GM19351 (cell line): ENCODE data around the gene KDM4C.
"Not testable (repeated sequence)": the region's sequence is repeated elsewhere in the genome, so short reads cannot be mapped to it uniquely, and the experiment has no call there.

Source experiments
- ATAC-seq: cut with Tn5 transposase; IDR thresholded peaks from one replicate; pipeline ENCODE4 v1.9.1; 2021; ENCODE audit warnings: mild to moderate bottlenecking, moderate library complexity; ENCODE audit not compliant: unreplicated experiment

KDM4C gene

DNA sequence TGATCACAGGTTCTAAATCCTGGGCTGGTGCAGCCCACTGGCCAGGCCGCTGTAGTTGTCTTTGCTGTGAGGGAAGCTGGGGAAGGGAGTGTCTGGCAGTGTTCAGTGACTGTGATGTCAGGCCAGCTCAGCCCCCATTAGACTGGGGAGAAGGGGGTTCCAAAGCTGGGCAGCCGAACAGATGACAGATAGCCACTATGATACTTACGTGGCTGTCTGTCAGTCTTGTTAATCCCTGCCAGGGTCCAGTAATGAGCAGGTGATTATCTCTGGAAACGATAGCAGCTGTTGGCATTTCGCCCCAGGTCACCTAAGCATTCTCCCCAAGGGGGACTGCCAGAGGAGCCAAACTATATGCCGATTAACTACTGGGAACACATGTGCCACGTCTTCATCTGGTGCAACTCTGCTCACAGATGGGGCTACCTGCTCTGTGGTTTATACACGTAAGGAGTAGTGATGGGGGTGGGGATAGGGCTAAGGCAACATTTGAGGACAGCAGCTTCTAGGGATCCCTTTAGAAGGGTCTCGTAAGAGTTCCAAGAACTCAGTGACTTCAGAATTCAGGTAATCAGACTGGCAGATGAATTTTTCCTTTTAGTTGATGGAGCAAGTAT, 396.3 kb downstream of the KDM4C start:
- no peak for ATAC-seq

DNA sequence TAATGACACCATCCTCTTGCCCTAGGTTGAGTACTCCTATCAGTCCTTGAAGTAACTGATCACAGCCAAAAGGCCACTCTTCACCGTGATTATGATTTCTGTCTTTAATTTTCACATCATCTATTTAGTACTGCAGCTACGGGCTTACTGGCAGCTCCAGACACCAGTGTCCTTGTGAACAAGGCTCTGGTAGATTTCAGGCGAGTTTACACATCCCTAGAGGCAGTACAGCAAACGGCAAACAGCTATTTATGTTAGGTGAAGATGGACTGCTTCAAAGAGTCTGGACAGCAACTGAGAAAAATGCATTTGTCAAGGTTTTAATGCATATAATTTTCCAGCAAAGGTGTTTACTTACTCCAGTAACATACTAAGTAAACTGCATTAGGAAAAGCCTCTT, 396.9 kb downstream of the KDM4C start:
- no peak for ATAC-seq

DNA sequence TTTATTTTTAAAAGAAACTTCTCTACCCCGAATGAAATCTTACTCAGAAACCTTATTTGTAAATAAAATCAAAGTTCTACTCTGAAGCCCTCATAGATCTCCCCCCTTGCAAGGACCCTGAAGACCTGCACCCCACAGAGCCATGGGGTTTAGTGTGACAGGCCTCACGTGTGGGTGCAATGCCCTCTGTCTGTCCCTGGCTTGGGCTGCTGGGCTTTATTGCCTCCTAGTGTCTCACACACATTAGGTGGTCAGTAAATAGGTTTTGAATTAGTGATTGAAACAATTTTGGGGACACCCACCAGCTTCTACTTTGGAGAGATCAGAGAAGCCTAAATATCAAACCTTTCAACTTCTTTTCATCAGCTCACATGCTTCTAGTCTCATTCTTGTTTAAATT, 403.7 kb downstream of the KDM4C start:
- ATAC-seq, result no peak

DNA sequence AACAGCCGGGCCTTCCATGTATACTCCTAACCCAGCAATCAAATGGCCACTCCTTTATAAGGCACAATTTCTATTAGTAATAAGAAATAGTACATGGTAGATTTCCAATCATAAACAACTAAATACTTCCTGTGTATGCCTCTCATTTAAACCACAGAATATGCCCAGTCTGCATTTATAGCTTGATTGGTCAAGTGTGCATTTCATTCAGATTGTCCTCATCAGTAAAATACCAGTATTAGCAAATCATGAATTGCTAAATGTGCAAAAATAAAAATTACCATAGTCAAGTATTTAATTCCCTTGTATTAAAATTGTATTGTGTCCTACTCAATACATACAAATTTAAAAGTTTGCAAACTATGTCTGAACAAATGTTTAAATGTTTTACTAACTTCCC, 406.2 kb downstream of the KDM4C start:
- no peak for ATAC-seq

DNA sequence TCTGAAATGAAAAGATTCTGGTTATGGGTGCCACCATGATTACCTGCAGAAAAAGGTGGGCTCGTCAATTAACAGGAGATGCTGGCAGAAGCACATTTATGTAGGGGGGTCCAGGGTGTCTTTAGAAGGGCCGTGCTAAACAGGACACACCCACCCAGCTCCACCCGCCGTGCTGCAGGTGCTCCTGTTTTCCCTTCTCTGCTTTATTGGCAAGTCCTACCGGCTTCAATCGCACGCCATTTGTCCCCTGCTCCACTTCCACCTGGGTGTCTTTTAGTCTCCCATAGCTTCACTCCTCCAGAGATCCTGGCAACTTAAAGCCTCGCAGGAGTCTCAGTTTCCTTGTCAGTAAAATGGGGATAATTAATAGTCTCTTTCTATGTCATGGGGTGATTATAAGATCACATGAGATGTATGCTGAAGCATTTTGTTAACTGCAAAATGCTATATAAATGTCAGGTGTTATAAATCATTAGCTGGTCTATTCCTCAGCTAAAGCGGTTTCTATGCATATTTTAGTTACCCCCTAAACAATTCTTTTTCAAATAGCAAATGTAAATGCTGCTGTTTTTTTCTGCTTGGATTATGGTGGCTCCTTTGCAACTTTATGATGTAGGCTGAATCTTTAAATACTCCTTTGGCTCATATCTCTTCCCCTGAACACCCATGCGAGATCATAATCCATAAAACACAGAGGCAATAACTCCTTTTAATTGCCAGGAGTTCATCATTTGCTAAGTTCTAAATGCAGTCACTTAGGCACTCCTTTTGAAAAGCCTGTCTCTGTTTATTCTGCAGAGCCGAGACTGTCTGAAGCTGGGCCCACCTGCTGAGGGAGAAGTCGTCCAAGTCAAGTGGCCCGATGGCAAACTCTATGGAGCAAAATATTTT, 406.9 kb downstream of the KDM4C start:
- ATAC-seq, result no peak

DNA sequence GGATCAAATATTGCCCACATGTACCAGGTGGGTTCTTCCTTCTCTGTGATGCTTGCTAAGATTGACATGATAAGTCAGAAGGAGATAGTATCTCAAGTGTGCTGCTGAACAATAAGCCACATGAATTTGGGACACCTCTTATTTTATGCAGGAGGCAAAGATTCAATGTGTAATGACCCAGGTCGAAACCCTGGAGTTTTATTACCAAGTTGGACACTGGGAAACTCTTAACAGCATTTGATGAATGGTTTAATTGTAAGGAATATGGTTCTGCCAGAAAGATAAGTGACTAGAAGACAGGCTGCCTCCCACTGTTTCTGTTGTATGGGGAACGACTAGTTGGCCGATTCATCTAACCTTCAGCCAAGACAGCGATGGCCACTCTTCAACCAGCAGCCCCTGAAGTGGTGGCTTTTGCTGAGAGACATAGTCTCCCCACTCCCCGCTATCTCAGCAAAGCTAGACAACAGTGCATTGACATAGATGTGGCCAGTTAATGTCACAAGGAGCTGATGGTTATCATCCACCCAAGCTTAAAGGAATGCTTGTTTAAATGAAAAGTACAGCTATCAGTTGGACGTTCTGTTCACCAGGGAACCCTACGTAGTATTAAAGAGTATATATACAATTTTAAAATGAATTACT, 407.7 kb downstream of the KDM4C start:
- no peak for ATAC-seq

DNA sequence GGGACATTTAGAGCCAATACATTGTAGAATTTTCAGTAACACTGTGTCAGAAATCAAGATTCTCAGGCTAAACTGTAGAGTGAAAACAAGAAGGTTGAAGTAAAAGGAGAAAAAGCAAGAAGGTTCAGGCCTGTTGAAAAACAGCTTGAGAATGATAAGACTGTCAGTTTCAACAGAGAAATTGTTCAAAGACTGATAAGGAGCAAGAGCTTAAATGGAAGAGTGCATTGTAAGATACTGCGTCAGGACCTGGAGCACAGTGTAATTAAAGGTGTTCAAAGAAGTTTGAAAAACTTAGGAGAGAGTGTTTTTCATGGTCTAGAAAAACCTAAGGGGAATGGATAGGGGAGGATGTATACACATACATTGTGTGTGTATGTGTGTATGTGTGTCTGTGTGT, 408.3 kb downstream of the KDM4C start:
- ATAC-seq, result no peak

DNA sequence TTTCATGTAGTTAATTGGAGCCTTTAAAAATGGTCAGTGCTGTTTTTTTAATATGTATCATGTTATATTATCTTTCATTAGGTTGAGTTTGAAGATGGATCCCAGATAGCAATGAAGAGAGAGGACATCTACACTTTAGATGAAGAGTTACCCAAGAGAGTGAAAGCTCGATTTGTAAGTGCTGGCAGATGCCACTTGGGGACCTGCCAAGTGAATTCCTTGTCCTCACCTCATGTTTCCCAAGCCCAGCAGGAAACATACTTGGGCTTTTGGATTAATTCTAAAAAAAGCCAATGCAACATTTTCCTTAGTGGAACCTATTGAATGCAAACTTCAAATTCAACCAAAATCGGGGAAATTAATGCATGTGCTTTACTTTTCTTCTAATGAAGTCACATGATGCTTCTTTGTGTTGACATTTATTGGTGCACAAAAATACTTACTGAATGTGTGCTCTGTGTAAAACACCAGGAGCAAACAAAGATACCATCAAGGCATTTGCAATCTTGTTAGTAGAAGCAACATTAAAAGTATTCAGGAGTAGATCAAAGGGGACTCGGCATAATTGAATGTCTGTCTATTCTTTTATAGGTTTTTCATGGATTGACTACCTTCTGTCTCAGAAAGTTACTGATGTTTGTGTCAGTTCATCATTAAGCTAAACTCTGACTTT, 412.1 kb downstream of the KDM4C start:
- ATAC-seq, result no peak

DNA sequence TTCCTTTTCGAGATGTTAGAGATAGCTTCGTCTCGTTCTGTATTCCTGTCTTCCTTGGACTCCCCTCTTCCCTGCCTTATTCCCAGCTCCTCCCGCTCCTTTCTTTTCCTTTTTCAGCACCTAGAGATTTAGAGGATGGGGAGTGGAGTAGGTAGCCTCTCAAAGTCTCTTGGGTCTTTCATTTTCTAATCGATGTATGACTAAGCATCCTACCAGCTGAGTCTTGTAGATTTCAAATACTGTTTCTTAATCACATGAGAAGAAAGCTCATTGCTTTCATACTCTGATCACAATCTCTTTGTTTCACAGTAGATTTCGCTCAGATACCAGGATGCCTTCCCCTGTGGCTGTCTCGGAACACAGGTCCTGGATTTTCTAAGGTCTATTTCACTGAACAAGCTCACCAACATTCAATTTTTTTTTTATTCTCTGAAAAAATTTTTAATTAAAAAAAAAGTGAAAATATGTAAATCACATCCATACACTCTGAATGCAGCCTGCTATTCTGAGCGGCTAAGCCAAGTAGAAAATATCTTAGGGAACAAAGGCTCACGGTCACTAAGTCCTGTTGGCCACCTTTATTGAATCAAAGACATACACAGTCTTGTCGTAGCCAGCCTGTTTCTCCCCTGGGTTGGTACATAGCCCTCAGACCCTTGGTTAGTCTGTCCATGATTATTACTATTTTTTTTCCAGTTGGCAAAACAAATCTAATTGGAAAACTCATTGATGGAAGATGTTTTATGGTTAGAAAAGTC, 413.8 kb downstream of the KDM4C start:
- ATAC-seq, result no peak

DNA sequence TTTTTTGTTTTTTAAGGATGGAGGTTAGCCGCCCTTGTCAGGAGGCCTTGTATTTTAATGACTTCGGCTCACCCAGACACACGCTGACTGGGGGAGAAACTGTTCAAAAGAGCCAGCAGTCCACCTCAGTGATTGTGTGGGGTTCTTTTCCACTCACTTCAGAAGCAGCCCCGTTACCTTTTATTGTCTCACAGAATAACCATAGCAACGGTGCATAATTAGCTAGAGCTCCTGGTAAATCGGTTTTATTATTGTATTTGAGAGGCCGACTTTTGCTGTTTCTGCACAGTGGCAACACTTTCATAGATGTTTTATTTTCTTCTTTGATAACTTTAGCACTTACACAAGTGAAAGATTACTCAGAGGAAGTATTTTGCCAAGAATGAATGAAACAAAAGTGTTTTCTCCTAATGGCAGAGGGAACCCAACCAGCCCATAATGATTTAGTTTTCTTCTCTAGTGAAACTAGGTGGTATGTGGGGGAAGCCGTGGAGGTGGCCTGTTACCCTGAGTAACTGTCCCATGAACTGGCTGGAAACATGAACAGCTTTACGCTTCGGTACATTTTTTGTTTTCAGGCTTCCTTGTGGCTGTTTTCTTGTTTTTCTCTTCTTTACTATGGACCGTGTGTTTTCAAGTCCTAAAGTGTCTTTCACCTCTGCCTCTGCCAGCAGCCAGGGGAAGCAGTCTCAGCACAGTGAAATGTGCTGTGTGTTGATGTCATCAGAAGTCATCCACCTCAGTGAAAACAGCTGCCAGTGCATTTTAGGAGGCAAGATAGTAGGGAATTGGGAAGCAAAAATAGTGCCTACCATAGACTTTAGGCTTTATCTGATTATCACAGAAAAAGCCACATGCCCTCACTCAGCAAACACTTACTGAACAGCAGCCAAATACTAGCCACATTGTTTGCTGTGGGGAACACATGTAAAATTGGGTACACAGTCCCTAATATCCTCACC, 414.7 kb downstream of the KDM4C start:
- ATAC-seq, result no peak

DNA sequence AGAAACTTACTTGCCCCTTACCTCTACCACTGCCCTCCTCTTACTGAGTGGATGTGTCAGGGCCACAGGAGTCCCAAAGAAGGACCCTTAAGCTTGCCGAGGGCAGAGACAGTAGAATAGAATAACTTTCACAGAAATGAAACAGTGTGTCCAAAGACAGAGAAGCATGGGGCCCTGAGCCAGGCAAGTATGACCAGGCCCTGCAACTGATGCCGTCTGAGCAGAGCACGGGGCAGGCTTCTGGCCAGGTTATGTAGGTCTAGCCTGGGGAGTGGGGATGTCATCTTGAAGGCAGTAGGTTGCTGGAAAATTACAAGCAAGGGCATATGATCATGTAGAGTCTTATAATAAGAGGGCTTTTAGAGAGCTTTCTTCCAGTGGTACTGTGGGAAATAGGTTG, 415.4 kb downstream of the KDM4C start:
- no peak for ATAC-seq

DNA sequence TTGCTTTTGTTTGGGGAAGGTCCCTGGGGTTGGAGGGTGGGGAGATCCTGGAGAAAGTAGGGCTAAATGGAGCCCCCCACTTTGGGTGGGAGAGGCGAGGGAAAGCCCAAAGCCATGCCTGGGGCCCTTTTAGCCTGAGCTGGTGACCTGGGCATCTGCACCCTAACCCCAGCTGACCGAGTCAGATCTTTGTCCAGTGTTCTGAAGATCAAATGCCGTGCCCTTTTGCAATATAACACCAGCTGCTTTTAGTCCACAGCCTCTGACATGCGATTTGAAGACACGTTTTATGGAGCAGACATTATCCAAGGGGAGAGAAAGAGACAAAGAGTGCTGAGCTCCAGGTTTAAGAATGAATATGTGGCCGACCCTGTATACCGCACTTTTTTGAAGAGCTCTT, 416.5 kb downstream of the KDM4C start:
- ATAC-seq, result no peak

DNA sequence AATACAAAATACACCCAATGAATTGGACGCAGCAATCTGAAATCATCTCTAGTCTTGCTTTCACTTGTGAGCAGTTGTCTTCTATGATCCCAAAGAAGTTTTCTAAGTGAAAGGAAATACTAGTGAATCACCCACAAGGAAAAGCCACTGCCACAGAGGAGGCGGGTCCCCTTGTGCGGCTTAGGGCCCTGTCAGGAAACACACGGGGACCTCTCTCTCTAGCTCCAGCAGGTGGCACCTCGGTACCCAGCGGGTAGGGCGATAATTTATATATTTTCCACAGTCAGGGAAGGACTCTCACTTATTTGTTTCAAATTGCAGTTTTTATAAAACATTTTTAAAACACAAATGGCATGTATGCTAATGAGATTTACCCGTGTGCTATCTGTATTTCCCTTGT, 417.1 kb downstream of the KDM4C start:
- ATAC-seq, result no peak

DNA sequence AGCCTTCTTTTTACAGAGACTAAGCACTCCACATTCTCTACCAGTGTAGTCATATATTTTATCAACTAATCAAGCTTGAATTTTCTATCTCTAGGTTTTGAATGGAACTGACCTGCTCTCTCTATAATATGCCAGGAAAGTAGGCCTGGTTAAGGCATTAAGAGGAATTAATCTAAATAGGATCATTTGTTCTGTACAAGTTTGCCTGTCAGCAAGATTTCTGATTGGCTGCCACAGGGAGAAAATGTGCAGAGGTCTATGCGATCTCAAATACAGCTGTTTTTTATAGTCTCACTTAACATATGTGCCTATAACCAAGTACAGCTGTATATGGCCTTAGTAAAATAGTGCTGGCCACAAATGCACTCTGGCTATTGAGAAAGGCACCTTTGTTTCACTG, 418.8 kb downstream of the KDM4C start:
- ATAC-seq, result no peak

DNA sequence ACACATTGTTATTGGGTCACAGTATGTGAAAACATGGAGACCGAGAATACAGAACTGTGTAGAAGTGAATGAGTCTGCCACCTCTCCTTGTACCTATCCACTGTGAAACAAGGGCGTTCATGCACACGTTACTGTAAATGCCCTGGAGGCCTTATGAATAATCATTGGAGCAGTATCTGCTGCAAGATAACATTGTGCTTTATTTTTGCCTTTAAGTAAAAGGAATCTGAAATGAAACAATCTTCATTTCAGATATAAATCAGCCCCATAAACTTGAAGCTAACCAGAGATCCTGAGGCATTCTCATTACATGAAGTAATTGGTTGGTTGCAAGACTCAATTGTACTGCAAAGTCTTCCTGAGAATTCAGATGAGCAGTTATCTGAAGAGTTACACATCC, 419.6 kb downstream of the KDM4C start:
- no peak for ATAC-seq

DNA sequence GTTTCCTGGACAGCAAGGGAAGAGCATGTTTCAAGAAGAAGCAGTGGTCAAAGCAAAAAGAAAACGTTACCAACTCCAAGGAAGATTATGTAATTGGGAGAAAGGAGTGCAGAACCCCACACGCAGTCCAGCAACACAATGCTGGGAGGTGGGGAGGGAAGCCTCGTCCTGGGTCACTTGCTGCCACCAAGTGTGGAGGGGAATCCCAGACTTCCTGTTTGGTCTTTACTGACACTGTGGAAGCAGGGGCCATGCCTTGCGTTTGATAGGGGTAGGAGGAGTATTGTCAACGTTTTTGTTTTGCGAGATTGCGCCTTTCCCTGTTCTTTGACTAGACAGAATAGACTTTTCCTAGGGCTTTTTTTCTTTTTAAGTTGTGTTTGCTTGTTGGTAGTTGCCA, 421.0 kb downstream of the KDM4C start:
- ATAC-seq, result no peak

DNA sequence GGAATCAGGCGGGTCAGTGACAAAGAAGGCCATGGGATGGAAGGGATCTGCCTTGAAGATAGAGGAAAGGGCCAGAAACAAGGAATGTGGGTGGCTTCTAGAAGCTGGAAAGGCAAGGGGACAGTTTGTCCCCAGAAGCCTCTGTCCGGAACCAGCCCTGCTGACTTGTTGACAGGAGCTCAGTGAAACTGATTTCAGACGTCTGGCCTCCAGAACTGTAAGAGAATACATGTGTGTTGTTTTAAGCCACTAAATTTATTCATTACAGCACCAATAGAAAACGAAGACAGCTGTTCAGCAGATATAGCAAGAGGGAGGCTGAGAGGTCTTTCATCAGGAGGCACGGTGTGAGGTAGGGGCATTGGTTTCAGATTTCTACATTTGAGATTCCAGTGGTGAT, 422.5 kb downstream of the KDM4C start:
- ATAC-seq, result no peak

DNA sequence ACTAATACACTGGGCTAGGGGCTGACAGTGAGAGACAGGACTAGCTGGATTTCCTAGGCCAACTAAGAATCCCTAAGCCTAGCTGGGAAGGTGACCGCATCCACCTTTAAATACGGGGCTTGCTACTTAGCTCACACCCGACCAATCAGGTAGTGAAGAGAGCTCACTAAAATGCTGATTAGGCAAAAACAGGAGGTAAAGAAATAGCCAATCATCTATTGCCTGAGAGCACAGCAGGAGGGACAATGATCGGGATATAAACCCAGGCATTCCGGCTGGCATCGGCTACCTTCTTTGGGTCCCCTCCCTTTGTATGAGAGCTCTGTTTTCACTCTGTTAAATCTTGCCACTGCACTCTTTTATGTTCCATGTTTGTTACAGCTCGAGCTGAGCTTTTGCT, 425.4 kb downstream of the KDM4C start:
- not testable (repeated sequence) for ATAC-seq

DNA sequence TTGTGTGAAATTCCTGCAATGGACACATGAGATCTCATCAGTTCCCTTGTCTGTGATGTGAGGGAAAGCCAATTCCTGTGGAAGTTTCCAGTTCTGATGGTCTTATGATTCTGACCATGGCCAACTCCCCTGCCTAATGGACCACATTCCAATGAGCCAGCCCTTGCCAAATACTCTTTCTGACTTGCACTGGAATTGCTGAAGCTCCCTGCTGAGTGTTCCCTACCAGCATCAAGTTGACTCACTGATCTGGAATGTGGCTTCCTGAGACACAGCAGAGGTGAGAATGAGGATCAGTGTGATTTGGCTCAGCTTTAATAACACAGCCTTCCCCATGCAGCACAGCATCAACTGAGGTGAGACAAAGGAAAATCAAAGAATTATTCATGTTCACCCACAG, 427.8 kb downstream of the KDM4C start:
- no peak for ATAC-seq

DNA sequence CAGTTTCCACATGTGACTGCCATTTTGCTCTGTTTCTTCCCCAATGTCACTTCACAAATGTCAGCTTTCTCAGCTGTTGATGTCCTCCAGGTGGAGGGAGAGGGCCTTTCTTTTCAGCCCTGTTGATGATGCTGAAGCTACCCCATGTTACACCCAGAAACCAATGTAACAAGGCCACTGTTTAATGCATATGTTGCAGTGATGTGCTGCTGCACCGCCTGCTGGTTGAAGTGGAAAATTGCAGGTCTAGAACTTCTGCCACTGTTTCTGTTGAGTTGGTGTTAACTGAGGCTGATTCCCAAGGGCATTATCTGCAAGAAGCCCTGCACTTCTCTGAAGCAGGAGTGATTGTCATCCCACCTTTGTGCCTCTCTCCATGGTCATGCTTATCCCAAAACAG, 428.4 kb downstream of the KDM4C start:
- no peak for ATAC-seq
